Measurements from ENCODE around the gene WDR37.

- no peak for TF ChIP-seq TAF1 (IDR thresholded peaks at IDR 0.05; ENCODE audit: borderline replicate concordance, low read depth, low read length)
- no peak for TF ChIP-seq CTCF (IDR thresholded peaks at IDR 0.05)
- TF ChIP-seq TCF12 (IDR thresholded peaks at IDR 0.05) = no peak
- no peak for TF ChIP-seq FOXM1 (IDR thresholded peaks at IDR 0.05; ENCODE audit: low read depth)
- TF ChIP-seq RCOR1 (IDR thresholded peaks at IDR 0.05; ENCODE audit: low read length) = no peak
- no peak for TF ChIP-seq MAX (IDR thresholded peaks at IDR 0.05; ENCODE audit: low read depth)
- no peak for TF ChIP-seq EP300 (IDR thresholded peaks at IDR 0.05; ENCODE audit: borderline replicate concordance in 1 of 2, low read depth in 1 of 2, low read length in 1 of 2)
These were observed 124.7 kb downstream of the WDR37 start for GRCh38 chr10:1180836-1181235.
